K562 (cell line): ENCODE data around the gene DMD. TPM values are rescaled to one million over a fixed set of nuclear protein-coding genes. Genes with fewer than 3 reads are reported as not detected.

ENCODE experiments used
- UBTF ChIP-seq, 2 experiments: IDR thresholded peaks; 2 replicates each; pipeline ENCODE4 v1.6.1; 2012; ENCODE audit warnings: improper control_type of control experiment in 2 of 2, low read depth in 2 of 2, low read length in 2 of 2, borderline replicate concordance in 1 of 2
- polyA plus RNA-seq, 8 experiments: library from polyadenylated mRNA; depleted of rRNA in 4 of 8; stranded (reverse) in 5 of 8; unstranded in 3 of 8; fragments of >200 nt; fragmentation: Nextera tagmentation in 2 of 8; fragmentation: Illumina TruSeq in 1 of 8; extraction: Ambion mirVana in 2 of 8; extraction: Trizol in 1 of 8; gene quantifications; 2 replicates each; pipeline versions ENCODE4 v1.2.1 to v1.2.3, GENCODE V29; 2011 to 2014; ENCODE audit warnings: inconsistent platforms in 1 of 8, missing spikeins in 1 of 8
- total RNA-seq, 7 experiments: library from RNA; depleted of rRNA in 6 of 7; stranded (reverse); fragments of >200 nt in 6 of 7; fragmentation: Illumina TruSeq in 2 of 7; extraction: Trizol in 2 of 7; gene quantifications; 2 replicates each; pipeline versions ENCODE4 v1.2.1 to v1.2.3, GENCODE V29; 2011 to 2021; ENCODE audit warnings: low replicate concordance in 1 of 7
- TF ChIP-seq, protein P1 (sequence below): fragments of 450-650 bp; IDR thresholded peaks from 2 replicates; pipeline ENCODE4 v1.6.1; 2016; ENCODE audit warnings: low read depth
- TF ChIP-seq, protein P2 (sequence below): fragments of 450-650 bp; IDR thresholded peaks from 2 replicates; pipeline ENCODE4 v1.7.0; 2016; ENCODE audit warnings: borderline replicate concordance
- TF ChIP-seq, protein P3 (sequence below), 2 experiments: fragments of 450-650 bp in 1 of 2; sonication (generic) in 1 of 2; formaldehyde crosslinking in 1 of 2; IDR thresholded peaks; 2 replicates each; pipeline versions ENCODE4 v1.7.1 to v1.9.0; 2016 to 2022; ENCODE audit warnings: inconsistent platforms in 1 of 2, mild to moderate bottlenecking in 1 of 2, missing genetic modification reagents in 1 of 2

DMD gene
- total and polyA plus RNA-seq, 9 of the 15 experiments (the other 6 are each of a cell fraction or from before 2014, with no cell fraction given): 3.8 to 20.4 (median 11.4) TPM

GRCh38 chrX:31353095-31353494 is 1858.3 kb downstream of the DMD start (continued):
- TF ChIP-seq, protein P1, sequence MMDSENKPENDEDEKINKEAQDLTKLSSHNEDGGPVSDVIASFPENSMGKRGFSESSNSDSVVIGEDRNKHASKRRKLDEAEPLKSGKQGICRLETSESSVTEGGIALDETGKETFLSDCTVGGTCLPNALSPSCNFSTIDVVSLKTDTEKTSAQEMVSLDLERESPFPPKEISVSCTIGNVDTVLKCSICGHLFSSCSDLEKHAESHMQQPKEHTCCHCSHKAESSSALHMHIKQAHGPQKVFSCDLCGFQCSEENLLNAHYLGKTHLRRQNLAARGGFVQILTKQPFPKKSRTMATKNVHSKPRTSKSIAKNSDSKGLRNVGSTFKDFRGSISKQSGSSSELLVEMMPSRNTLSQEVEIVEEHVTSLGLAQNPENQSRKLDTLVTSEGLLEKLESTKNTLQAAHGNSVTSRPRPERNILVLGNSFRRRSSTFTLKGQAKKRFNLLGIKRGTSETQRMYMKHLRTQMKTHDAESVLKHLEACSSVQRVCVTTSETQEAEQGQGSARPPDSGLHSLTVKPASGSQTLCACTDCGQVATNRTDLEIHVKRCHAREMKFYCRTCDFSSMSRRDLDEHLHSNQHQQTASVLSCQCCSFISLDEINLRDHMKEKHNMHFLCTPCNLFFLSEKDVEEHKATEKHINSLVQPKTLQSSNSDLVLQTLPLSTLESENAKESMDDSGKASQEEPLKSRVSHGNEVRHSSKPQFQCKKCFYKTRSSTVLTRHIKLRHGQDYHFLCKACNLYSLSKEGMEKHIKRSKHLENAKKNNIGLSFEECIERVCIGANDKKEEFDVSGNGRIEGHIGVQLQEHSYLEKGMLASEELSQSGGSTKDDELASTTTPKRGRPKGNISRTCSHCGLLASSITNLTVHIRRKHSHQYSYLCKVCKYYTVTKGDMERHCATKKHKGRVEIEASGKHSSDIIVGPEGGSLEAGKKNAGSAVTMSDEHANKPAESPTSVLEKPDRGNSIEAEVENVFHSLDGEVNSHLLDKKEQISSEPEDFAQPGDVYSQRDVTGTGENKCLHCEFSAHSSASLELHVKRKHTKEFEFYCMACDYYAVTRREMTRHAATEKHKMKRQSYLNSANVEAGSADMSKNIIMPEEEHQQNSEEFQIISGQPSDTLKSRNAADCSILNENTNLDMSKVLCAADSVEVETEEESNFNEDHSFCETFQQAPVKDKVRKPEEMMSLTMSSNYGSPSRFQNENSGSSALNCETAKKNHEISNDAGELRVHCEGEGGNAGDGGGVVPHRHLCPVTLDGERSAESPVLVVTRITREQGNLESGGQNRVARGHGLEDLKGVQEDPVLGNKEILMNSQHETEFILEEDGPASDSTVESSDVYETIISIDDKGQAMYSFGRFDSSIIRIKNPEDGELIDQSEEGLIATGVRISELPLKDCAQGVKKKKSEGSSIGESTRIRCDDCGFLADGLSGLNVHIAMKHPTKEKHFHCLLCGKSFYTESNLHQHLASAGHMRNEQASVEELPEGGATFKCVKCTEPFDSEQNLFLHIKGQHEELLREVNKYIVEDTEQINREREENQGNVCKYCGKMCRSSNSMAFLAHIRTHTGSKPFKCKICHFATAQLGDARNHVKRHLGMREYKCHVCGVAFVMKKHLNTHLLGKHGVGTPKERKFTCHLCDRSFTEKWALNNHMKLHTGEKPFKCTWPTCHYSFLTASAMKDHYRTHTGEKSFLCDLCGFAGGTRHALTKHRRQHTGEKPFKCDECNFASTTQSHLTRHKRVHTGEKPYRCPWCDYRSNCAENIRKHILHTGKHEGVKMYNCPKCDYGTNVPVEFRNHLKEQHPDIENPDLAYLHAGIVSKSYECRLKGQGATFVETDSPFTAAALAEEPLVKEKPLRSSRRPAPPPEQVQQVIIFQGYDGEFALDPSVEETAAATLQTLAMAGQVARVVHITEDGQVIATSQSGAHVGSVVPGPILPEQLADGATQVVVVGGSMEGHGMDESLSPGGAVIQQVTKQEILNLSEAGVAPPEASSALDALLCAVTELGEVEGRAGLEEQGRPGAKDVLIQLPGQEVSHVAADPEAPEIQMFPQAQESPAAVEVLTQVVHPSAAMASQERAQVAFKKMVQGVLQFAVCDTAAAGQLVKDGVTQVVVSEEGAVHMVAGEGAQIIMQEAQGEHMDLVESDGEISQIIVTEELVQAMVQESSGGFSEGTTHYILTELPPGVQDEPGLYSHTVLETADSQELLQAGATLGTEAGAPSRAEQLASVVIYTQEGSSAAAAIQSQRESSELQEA: no peak
- TF ChIP-seq UBTF (IDR thresholded peaks at IDR 0.05; ENCODE audit: borderline replicate concordance in 1 of 2, low read depth in 2 of 2, low read length in 2 of 2): no peak
- TF ChIP-seq, protein P2, sequence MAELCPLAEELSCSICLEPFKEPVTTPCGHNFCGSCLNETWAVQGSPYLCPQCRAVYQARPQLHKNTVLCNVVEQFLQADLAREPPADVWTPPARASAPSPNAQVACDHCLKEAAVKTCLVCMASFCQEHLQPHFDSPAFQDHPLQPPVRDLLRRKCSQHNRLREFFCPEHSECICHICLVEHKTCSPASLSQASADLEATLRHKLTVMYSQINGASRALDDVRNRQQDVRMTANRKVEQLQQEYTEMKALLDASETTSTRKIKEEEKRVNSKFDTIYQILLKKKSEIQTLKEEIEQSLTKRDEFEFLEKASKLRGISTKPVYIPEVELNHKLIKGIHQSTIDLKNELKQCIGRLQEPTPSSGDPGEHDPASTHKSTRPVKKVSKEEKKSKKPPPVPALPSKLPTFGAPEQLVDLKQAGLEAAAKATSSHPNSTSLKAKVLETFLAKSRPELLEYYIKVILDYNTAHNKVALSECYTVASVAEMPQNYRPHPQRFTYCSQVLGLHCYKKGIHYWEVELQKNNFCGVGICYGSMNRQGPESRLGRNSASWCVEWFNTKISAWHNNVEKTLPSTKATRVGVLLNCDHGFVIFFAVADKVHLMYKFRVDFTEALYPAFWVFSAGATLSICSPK: no peak
- TF ChIP-seq, protein P3, sequence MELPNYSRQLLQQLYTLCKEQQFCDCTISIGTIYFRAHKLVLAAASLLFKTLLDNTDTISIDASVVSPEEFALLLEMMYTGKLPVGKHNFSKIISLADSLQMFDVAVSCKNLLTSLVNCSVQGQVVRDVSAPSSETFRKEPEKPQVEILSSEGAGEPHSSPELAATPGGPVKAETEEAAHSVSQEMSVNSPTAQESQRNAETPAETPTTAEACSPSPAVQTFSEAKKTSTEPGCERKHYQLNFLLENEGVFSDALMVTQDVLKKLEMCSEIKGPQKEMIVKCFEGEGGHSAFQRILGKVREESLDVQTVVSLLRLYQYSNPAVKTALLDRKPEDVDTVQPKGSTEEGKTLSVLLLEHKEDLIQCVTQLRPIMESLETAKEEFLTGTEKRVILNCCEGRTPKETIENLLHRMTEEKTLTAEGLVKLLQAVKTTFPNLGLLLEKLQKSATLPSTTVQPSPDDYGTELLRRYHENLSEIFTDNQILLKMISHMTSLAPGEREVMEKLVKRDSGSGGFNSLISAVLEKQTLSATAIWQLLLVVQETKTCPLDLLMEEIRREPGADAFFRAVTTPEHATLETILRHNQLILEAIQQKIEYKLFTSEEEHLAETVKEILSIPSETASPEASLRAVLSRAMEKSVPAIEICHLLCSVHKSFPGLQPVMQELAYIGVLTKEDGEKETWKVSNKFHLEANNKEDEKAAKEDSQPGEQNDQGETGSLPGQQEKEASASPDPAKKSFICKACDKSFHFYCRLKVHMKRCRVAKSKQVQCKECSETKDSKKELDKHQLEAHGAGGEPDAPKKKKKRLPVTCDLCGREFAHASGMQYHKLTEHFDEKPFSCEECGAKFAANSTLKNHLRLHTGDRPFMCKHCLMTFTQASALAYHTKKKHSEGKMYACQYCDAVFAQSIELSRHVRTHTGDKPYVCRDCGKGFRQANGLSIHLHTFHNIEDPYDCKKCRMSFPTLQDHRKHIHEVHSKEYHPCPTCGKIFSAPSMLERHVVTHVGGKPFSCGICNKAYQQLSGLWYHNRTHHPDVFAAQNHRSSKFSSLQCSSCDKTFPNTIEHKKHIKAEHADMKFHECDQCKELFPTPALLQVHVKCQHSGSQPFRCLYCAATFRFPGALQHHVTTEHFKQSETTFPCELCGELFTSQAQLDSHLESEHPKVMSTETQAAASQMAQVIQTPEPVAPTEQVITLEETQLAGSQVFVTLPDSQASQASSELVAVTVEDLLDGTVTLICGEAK (IDR thresholded peaks at IDR 0.05): no peak
- TF ChIP-seq, protein P3 (CRISPR knock-in tag; IDR thresholded peaks at IDR 0.05): no peak
